ENCODE data around the gene MRPL54. TPM values are rescaled to one million over a fixed set of nuclear protein-coding genes. Genes with fewer than 3 reads are reported as not detected.
A peak's percentile ranks its signal among the peaks of the same experiment; 100 is the strongest.

Gene MRPL54
- total RNA-seq, 2 donors from 2014 or later: 81.0 to 84.4 TPM

DNA sequence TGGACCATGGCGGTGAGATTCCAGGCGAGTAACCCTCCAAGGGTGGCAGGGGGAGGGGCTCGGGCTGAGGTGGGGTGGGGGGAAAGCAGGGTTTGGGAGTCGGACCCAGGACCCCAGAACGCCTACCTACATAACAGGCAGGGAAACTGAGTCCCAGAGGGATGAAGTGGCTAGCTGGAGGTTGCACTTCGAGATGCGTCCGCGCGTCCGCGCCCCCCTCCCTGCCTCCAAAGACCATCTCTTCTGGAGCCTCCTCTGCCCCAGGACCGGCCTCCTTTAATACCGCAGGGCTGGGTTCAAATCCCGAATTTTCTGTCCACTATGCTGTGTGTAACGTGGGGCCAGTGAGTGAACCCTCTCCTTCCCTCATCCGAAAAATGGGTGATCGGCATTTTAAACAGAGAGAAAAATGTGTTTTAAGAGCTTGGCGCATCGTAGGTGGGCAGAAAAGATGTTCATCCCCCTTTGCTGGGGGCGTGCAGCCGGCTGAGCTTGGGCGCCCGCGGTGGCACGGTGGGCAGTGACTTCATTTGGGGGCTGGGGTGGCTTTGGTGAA lies 40.5 kb upstream of the MRPL54 start:
- no peaks in the 10 kb centered on the region for H3K36me3 ChIP-seq
- no peaks in the 10 kb centered on the region for H3K9me3 ChIP-seq
- DNase-seq (ENCODE audit: low spot score): no peak
- H3K4me1 ChIP-seq: peaks cover 0 to 18% of the 10 kb centered on the region in 2 donors
- no peak for TF ChIP-seq CTCF (IDR thresholded peaks at IDR 0.05)
- H3K27ac ChIP-seq: no peak overlapping the region
- peak overlapping the region in 1 of 2 donors; percentile 26 for H3K4me3 ChIP-seq
- peaks cover 21 to 29% of the 10 kb centered on the region in 2 donors for H3K27me3 ChIP-seq

DNA sequence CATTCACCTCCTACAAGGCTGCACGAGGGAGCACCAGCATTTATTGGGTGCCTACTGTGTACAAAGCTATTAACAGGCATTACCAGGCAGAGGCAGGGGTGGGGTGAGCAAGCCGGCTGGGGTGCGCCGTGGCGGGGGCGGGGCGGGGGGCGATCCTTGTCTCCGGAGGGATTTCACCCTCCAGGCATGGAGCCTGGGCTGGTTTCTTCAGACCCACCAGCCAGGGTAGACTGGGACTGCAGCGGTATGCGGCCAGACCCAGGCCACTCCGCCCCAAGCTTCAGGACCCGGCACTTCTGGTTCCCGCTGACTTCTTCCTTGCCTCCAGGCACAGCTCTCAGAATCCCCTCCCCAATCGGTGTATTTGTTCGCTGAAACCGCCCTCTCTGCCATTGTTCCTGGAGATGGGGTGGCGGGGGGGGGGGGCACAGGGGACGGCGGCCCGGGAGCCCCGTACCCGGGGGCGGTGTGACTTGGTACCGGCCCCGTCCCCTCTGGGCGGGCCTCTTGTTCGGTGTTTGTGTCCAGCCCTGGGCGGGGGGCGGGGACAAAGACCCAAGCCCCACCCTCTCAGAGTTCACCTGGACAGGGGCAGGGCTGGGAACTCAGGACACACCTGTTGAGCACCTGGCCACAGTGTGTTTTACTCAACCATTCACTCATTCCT lies 39.9 kb upstream of the MRPL54 start:
- no peak for DNase-seq (ENCODE audit: low spot score)
- no peak for TF ChIP-seq CTCF (IDR thresholded peaks at IDR 0.05)
- Histone ChIP-seq H3K4me1 (peaks cover 0 to 18% of the 10 kb centered on the region in 2 donors), H3K27ac (no peak overlapping the region), H3K9me3 (no peaks in the 10 kb centered on the region), H3K27me3 (peaks cover 21 to 29% of the 10 kb centered on the region in 2 donors), H3K36me3 (no peaks in the 10 kb centered on the region), H3K4me3 (peak overlapping the region in 1 of 2 donors; percentile 26)

GRCh38 chr19:3723110-3723488 lies 39.4 kb upstream of the MRPL54 start:
- Histone ChIP-seq H3K4me3 (no peak overlapping the region), H3K27me3 (peaks cover 21 to 29% of the 10 kb centered on the region in 2 donors), H3K9me3 (no peaks in the 10 kb centered on the region), H3K4me1 (peaks cover 0 to 18% of the 10 kb centered on the region in 2 donors), H3K36me3 (no peaks in the 10 kb centered on the region), H3K27ac (no peak overlapping the region)
- TF ChIP-seq CTCF (IDR thresholded peaks at IDR 0.05): no peak
- no peak for DNase-seq (ENCODE audit: low spot score)

GRCh38 chr19:3723883-3724282 lies 38.6 kb upstream of the MRPL54 start:
- DNase-seq (ENCODE audit: low spot score): no peak
- H3K4me1 ChIP-seq: peaks cover 0 to 15% of the 10 kb centered on the region in 2 donors
- no peaks in the 10 kb centered on the region for H3K36me3 ChIP-seq
- peaks cover 21 to 29% of the 10 kb centered on the region in 2 donors for H3K27me3 ChIP-seq
- H3K4me3 ChIP-seq: no peak overlapping the region
- TF ChIP-seq CTCF (IDR thresholded peaks at IDR 0.05): no peak
- H3K9me3 ChIP-seq: no peaks in the 10 kb centered on the region
- H3K27ac ChIP-seq: no peak overlapping the region

DNA sequence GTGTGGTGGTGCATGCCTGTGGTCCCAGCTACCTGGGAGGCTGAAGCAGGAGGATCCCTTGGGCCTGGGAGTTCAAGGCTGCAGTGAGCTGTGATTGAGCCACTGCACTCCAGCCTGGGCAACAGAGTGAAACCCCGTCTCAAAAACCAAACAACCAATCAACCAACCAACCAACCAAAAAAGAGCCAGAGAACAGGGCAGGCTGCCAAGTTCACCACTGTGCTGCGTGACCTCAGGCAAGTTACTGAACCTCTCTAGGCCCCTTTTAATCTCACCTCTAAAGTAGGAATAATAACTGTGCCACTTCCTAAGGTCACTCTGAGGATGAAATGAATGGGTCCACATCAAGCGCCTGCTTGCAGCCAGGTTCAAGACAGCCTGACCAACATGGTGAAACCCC lies 37.4 kb upstream of the MRPL54 start:
- DNase-seq (ENCODE audit: low spot score): no peak
- peaks cover 0 to 12% of the 10 kb centered on the region in 2 donors for H3K4me1 ChIP-seq
- no peaks in the 10 kb centered on the region for H3K9me3 ChIP-seq
- H3K4me3 ChIP-seq: no peak overlapping the region
- H3K27ac ChIP-seq: no peak overlapping the region
- peaks cover 21 to 29% of the 10 kb centered on the region in 2 donors for H3K27me3 ChIP-seq
- TF ChIP-seq CTCF (IDR thresholded peaks at IDR 0.05): no peak
- no peaks in the 10 kb centered on the region for H3K36me3 ChIP-seq

Data from right atrium auricular region (tissue), 2 donors.